ENCODE results near the gene ZNF213.
A peak's percentile ranks its signal among the peaks of the same experiment; 100 is the strongest.

The ZNF213 gene

DNA sequence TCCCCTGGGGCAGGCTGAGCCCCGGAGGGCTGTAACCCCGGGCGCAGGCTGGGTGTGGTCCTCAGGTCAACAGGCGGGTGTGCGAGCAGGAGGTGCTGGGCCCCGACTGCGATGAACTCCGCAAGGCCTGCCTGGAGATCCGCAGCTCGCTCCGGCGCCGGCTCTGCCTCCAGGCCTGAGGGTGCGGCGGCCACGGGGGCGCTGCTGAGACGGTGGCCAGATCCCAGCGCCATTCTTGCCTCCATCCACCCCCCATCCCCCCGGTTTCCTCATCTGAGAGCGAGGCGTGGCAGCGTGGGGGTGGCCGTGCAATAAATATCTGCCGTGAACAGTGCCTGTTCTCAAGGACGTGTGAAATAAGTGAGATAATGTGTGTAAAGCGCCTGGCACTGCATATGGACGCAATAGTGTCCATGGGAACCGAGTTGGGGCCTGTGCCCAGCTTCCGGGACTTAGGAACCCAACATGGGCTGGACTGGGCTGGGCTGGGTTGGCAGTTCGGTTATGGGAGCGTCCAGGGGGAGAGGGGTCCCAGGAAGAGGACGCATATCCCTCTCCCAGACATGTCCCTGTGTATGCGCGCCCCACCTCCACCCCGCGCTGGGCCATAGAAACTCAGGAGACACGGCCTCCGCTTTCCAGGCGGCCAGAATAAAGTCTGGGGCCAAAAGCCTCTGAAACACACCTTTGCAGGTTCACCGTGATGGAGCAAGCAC lies 15.0 kb downstream of the ZNF213 start (continued):
- TF ChIP-seq, protein P1, sequence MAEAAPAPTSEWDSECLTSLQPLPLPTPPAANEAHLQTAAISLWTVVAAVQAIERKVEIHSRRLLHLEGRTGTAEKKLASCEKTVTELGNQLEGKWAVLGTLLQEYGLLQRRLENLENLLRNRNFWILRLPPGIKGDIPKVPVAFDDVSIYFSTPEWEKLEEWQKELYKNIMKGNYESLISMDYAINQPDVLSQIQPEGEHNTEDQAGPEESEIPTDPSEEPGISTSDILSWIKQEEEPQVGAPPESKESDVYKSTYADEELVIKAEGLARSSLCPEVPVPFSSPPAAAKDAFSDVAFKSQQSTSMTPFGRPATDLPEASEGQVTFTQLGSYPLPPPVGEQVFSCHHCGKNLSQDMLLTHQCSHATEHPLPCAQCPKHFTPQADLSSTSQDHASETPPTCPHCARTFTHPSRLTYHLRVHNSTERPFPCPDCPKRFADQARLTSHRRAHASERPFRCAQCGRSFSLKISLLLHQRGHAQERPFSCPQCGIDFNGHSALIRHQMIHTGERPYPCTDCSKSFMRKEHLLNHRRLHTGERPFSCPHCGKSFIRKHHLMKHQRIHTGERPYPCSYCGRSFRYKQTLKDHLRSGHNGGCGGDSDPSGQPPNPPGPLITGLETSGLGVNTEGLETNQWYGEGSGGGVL (tag by site-specific recombination; IDR thresholded peaks at IDR 0.05): no peak
- TF ChIP-seq, protein P2, sequence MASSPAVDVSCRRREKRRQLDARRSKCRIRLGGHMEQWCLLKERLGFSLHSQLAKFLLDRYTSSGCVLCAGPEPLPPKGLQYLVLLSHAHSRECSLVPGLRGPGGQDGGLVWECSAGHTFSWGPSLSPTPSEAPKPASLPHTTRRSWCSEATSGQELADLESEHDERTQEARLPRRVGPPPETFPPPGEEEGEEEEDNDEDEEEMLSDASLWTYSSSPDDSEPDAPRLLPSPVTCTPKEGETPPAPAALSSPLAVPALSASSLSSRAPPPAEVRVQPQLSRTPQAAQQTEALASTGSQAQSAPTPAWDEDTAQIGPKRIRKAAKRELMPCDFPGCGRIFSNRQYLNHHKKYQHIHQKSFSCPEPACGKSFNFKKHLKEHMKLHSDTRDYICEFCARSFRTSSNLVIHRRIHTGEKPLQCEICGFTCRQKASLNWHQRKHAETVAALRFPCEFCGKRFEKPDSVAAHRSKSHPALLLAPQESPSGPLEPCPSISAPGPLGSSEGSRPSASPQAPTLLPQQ (tag by site-specific recombination; IDR thresholded peaks at IDR 0.05): peak; percentile 45
- no peak for TF ChIP-seq ZNF202 (tag by site-specific recombination; IDR thresholded peaks at IDR 0.05; ENCODE audit: borderline replicate concordance)
- TF ChIP-seq GLI4 (tag by site-specific recombination; IDR thresholded peaks at IDR 0.05): no peak
- peak; percentile 76 for TF ChIP-seq KLF16 (tag by site-specific recombination; IDR thresholded peaks at IDR 0.05)
- TF ChIP-seq ZNF391 (tag by site-specific recombination; IDR thresholded peaks at IDR 0.05; ENCODE audit: borderline replicate concordance, low read depth): 0 out of 2 replicates have a peak, but pooled peaks have one; percentile 17
- TF ChIP-seq, protein P3, sequence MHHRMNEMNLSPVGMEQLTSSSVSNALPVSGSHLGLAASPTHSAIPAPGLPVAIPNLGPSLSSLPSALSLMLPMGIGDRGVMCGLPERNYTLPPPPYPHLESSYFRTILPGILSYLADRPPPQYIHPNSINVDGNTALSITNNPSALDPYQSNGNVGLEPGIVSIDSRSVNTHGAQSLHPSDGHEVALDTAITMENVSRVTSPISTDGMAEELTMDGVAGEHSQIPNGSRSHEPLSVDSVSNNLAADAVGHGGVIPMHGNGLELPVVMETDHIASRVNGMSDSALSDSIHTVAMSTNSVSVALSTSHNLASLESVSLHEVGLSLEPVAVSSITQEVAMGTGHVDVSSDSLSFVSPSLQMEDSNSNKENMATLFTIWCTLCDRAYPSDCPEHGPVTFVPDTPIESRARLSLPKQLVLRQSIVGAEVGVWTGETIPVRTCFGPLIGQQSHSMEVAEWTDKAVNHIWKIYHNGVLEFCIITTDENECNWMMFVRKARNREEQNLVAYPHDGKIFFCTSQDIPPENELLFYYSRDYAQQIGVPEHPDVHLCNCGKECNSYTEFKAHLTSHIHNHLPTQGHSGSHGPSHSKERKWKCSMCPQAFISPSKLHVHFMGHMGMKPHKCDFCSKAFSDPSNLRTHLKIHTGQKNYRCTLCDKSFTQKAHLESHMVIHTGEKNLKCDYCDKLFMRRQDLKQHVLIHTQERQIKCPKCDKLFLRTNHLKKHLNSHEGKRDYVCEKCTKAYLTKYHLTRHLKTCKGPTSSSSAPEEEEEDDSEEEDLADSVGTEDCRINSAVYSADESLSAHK (tag by site-specific recombination; IDR thresholded peaks at IDR 0.05): no peak
- TF ChIP-seq, protein P4, sequence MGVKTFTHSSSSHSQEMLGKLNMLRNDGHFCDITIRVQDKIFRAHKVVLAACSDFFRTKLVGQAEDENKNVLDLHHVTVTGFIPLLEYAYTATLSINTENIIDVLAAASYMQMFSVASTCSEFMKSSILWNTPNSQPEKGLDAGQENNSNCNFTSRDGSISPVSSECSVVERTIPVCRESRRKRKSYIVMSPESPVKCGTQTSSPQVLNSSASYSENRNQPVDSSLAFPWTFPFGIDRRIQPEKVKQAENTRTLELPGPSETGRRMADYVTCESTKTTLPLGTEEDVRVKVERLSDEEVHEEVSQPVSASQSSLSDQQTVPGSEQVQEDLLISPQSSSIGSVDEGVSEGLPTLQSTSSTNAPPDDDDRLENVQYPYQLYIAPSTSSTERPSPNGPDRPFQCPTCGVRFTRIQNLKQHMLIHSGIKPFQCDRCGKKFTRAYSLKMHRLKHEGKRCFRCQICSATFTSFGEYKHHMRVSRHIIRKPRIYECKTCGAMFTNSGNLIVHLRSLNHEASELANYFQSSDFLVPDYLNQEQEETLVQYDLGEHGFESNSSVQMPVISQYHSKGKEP (tag by site-specific recombination; IDR thresholded peaks at IDR 0.05): no peak
- TF ChIP-seq, protein P5, sequence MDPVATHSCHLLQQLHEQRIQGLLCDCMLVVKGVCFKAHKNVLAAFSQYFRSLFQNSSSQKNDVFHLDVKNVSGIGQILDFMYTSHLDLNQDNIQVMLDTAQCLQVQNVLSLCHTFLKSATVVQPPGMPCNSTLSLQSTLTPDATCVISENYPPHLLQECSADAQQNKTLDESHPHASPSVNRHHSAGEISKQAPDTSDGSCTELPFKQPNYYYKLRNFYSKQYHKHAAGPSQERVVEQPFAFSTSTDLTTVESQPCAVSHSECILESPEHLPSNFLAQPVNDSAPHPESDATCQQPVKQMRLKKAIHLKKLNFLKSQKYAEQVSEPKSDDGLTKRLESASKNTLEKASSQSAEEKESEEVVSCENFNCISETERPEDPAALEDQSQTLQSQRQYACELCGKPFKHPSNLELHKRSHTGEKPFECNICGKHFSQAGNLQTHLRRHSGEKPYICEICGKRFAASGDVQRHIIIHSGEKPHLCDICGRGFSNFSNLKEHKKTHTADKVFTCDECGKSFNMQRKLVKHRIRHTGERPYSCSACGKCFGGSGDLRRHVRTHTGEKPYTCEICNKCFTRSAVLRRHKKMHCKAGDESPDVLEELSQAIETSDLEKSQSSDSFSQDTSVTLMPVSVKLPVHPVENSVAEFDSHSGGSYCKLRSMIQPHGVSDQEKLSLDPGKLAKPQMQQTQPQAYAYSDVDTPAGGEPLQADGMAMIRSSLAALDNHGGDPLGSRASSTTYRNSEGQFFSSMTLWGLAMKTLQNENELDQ (tag by site-specific recombination; IDR thresholded peaks at IDR 0.05; ENCODE audit: low read depth): no peak
- TF ChIP-seq ZNF514 (tag by site-specific recombination; IDR thresholded peaks at IDR 0.05): no peak
- TF ChIP-seq, protein P6, sequence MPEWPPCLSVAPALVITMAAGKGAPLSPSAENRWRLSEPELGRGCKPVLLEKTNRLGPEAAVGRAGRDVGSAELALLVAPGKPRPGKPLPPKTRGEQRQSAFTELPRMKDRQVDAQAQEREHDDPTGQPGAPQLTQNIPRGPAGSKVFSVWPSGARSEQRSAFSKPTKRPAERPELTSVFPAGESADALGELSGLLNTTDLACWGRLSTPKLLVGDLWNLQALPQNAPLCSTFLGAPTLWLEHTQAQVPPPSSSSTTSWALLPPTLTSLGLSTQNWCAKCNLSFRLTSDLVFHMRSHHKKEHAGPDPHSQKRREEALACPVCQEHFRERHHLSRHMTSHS (tag by site-specific recombination; IDR thresholded peaks at IDR 0.05): no peak
- no peak for TF ChIP-seq ZNF670 (tag by site-specific recombination; IDR thresholded peaks at IDR 0.05; ENCODE audit: low read depth)
- TF ChIP-seq, protein P7, sequence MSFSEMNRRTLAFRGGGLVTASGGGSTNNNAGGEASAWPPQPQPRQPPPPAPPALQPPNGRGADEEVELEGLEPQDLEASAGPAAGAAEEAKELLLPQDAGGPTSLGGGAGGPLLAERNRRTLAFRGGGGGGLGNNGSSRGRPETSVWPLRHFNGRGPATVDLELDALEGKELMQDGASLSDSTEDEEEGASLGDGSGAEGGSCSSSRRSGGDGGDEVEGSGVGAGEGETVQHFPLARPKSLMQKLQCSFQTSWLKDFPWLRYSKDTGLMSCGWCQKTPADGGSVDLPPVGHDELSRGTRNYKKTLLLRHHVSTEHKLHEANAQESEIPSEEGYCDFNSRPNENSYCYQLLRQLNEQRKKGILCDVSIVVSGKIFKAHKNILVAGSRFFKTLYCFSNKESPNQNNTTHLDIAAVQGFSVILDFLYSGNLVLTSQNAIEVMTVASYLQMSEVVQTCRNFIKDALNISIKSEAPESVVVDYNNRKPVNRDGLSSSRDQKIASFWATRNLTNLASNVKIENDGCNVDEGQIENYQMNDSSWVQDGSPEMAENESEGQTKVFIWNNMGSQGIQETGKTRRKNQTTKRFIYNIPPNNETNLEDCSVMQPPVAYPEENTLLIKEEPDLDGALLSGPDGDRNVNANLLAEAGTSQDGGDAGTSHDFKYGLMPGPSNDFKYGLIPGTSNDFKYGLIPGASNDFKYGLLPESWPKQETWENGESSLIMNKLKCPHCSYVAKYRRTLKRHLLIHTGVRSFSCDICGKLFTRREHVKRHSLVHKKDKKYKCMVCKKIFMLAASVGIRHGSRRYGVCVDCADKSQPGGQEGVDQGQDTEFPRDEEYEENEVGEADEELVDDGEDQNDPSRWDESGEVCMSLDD (tag by site-specific recombination; IDR thresholded peaks at IDR 0.05): peak; percentile 63; the same call in 1 of the 2 replicates
- TF ChIP-seq ZNF214 (tag by site-specific recombination; IDR thresholded peaks at IDR 0.05; ENCODE audit: borderline replicate concordance): no peak
- no peak for TF ChIP-seq ZNF596 (tag by site-specific recombination; IDR thresholded peaks at IDR 0.05)
- TF ChIP-seq SCRT2 (tag by site-specific recombination; IDR thresholded peaks at IDR 0.05): peak; percentile 82
- TF ChIP-seq GLIS1 (tag by site-specific recombination; IDR thresholded peaks at IDR 0.05): no peak
- TF ChIP-seq SP2 (tag by site-specific recombination; IDR thresholded peaks at IDR 0.05): no peak
- TF ChIP-seq, protein P8, sequence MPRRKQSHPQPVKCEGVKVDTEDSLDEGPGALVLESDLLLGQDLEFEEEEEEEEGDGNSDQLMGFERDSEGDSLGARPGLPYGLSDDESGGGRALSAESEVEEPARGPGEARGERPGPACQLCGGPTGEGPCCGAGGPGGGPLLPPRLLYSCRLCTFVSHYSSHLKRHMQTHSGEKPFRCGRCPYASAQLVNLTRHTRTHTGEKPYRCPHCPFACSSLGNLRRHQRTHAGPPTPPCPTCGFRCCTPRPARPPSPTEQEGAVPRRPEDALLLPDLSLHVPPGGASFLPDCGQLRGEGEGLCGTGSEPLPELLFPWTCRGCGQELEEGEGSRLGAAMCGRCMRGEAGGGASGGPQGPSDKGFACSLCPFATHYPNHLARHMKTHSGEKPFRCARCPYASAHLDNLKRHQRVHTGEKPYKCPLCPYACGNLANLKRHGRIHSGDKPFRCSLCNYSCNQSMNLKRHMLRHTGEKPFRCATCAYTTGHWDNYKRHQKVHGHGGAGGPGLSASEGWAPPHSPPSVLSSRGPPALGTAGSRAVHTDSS (tag by site-specific recombination; IDR thresholded peaks at IDR 0.05): no peak
- no peak for TF ChIP-seq ZNF175 (tag by site-specific recombination; IDR thresholded peaks at IDR 0.05)
- TF ChIP-seq, protein P9, sequence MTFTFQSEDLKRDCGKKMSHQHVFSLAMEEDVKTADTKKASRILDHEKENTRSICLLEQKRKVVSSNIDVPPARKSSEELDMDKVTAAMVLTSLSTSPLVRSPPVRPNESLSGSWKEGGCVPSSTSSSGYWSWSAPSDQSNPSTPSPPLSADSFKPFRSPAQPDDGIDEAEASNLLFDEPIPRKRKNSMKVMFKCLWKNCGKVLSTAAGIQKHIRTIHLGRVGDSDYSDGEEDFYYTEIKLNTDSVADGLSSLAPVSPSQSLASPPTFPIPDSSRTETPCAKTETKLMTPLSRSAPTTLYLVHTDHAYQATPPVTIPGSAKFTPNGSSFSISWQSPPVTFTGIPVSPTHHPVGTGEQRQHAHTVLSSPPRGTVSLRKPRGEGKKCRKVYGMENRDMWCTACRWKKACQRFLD (tag by site-specific recombination; IDR thresholded peaks at IDR 0.05): no peak
- peak; percentile 48; the same call in 1 of the 2 replicates for TF ChIP-seq ZNF2 (tag by site-specific recombination; IDR thresholded peaks at IDR 0.05)

Data from HEK293 (cell line).